GM19193 (cell line): Measurements from ENCODE around the gene SH3BGRL3.

Experiments
- POLR2A ChIP-seq: IDR thresholded peaks from 4 replicates; pipeline ENCODE4 v1.6.1; 2011; ENCODE audit not compliant: insufficient read depth, insufficient read length; ENCODE audit errors: extremely low read depth

The SH3BGRL3 gene

GRCh38 chr1:26285366-26286063 lies 5.6 kb downstream of the SH3BGRL3 start:
- TF ChIP-seq POLR2A, result no peak

GRCh38 chr1:26286064-26286416 lies 6.2 kb downstream of the SH3BGRL3 start:
- no peak for TF ChIP-seq POLR2A

GRCh38 chr1:26287033-26287711 lies 7.3 kb downstream of the SH3BGRL3 start:
- peak; percentile 45 for TF ChIP-seq POLR2A

- no peak for TF ChIP-seq POLR2A
Measured at GRCh38 chr1:26287811-26288210, 7.9 kb downstream of the SH3BGRL3 start.

- TF ChIP-seq POLR2A, result no peak
Measured at GRCh38 chr1:26288311-26288941, 8.5 kb downstream of the SH3BGRL3 start.

- peak; percentile 57 for TF ChIP-seq POLR2A
Measured at GRCh38 chr1:26289158-26290059, 9.5 kb downstream of the SH3BGRL3 start.

GRCh38 chr1:26290122-26290881 lies 10.4 kb downstream of the SH3BGRL3 start:
- no peak for TF ChIP-seq POLR2A

- TF ChIP-seq POLR2A, result no peak
Measured at GRCh38 chr1:26290882-26291261, 11.0 kb downstream of the SH3BGRL3 start.

GRCh38 chr1:26291433-26291832 lies 11.5 kb downstream of the SH3BGRL3 start:
- TF ChIP-seq POLR2A, result no peak

- no peak for TF ChIP-seq POLR2A
Measured at GRCh38 chr1:26291939-26292338, 12.1 kb downstream of the SH3BGRL3 start.

GRCh38 chr1:26293911-26294463 lies 14.1 kb downstream of the SH3BGRL3 start:
- TF ChIP-seq POLR2A, result no peak

- no peak for TF ChIP-seq POLR2A
Measured at GRCh38 chr1:26295194-26296138, 15.6 kb downstream of the SH3BGRL3 start.

GRCh38 chr1:26296340-26297056 lies 16.6 kb downstream of the SH3BGRL3 start:
- no peak for TF ChIP-seq POLR2A
